SHP77 (cell line): Measurements from ENCODE around the gene SYTL2.
"Not testable (repeated sequence)": the region's sequence is repeated elsewhere in the genome, so short reads cannot be mapped to it uniquely, and the experiment has no call there.

Source experiments
- DNase-seq, 2 experiments: peaks; one replicate each; lab custom pipeline; 2025; lab: John Stamatoyannopoulos, UW

The SYTL2 gene, protein sequence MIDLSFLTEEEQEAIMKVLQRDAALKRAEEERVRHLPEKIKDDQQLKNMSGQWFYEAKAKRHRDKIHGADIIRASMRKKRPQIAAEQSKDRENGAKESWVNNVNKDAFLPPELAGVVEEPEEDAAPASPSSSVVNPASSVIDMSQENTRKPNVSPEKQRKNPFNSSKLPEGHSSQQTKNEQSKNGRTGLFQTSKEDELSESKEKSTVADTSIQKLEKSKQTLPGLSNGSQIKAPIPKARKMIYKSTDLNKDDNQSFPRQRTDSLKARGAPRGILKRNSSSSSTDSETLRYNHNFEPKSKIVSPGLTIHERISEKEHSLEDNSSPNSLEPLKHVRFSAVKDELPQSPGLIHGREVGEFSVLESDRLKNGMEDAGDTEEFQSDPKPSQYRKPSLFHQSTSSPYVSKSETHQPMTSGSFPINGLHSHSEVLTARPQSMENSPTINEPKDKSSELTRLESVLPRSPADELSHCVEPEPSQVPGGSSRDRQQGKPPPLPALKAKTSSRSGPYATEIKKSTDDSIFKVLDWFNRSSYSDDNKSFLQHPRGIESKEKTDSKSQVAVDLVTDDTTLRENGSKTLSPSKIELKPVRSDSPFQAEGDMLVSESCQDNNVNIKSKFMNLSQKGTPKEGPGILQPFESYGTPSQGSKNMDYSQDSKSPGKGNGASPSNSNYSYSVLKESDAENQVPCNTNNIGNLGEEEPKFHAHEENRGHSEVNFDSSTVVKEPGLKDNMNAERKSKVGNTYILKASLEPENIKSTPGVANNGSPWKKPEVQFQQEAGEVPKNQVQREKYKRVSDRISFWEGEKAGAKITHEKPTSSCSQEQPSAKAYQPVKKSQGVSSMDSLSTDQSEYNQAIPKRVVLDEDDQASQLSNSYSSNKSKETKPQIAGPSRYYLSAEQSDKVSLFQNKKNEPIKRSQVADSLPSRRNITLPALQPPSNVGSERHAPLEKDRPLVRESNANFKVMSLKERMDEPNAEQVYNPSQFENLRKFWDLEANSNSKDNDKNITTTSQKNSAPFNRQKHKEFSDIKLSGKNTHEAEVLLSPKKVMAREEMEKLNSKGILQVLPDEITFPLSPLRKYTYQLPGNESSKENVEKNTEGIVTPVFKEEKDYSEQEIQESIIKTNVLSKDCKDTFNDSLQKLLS (N-terminal part only)

DNA sequence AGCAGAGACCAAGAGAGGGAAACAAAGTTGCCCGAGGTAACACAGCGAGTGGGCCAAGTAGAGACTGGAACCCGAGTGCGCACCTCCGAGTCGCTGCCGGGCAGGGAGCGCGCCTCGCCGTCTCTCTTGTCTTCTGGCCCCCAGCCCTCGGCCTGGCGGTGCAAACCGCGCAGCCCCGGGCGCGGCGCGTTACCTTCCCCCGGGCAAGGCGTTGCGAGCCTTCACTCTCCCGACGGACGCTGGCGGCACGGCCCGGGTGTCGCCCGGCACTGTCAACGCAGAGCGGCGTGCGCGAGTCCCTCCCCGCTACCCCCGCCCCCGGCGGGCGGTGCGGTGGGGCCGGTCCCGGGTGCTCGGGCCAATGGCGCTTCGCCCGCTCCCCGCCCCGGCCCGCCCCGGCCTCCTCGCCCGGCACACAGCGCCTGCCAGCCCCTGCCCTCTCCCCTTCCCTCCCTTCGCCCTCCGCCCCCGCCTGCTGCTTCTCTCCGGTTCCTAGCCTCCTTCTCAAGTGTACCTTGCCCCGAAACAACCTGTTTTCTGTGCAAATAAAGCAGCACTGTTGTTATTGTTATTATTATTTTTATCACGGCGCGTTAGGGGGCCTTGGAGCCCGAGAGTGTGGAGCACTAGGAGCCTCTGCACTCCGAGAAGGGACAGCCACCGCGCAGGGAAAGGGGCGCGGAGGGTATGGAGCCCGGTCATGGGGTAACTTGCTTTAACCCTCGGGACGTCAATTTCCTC is at the start of gene SYTL2:
TSS of gene SYTL2 (minus strand) at position 271 of the 741 bp plus-strand sequence. CDS start 53,416 bp downstream, outside the sequence.
- DNase-seq: peak; percentile 19 to 65

DNA sequence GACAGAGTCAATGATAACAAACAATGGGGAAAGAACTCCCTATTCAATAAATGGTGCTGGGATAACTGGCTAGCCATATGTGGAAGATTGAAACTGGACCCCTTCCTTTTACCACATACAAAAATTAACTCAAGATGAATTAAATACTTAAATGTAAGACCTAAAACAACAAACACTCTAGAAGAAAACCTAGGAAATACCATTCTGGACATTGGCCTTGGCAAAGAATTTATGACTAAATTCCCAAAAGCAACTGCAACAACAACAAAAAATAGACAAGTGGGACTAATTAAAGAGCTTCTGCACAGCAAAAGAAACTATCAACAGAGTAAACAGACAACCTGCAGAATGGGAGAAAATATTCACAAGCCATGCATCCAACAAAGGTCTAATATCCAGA is 48.6 kb upstream of the SYTL2 start:
- not testable (repeated sequence) for DNase-seq

DNA sequence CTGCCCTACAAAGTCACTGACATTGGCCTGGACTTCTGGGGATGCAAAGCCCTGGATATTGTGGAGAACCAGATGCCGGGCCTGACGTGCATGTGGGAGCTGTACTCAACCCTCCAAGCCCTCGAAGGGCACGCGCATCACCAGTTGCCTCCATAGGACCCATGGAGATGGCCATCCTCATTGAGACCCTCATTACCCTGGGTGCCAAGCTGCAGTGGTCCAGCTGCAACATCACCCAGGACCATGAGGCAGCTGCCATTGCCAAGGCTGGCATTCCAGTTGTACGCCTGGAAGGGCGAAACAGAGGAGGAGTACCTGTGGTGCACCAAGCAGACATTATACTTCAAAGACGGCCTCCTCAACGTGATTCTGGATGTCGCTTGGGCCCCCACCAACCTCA is 46.2 kb upstream of the SYTL2 start:
- no peak for DNase-seq

DNA sequence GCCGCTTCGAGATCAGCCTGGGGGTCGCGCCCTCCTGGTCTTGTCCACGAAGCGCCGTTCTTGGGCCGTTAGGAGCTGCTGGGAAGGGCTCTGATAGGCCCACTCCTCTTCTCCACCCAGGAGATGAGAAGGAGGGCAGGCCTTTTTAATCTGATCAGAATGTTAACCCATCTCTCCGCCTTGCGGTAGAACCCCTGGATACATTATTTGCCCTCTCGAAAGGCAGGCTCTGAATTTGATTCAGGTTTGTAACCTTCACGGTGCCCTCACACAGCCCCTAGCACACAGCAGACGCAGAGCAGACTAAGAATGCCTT is 44.4 kb upstream of the SYTL2 start, which contains the start of gene CCDC83:
TSS of gene CCDC83 (plus strand) at position 43 of the 316 bp plus-strand sequence. CDS start 9,741 bp downstream, outside the sequence.
- no peak for DNase-seq

DNA sequence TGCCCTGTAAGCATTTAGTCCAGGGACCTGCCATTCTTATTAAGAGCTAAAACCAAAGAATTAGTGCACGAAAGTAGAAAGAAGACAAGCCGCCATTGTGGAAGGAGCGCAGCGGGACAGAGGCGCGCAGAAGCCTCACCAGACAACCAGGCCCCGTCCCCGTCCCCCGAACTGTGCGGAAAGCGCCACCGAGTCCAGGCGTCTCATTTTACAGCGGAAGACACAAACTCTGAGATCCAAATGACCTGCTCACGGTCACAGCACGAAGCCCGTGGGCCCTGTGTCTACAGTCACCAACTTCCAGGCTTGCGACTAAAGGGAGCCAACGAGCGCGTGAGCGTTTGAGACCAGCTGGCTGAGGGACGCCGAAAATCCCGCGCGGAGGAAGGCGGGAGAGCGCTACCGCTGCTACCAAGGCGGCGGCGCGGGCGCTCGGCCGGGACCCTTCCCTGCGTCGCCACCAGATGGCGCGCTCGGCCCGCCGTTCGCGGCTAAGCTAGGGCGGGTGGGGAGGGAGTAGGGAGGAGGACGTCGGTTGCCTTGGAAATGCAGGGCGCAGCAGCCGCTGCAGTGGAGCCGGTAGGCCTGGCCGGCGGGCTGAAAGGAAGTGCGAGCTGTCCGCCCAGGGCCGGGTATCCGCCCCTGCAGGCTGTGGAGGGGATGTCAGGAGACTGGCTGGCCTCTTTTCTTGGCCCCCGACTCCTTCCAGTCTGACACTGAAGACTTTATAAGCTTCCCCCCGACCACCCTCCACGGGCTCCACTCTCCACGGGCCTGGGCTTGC is 43.8 kb upstream of the SYTL2 start:
- DNase-seq: peak; percentile 90 to 97

DNA sequence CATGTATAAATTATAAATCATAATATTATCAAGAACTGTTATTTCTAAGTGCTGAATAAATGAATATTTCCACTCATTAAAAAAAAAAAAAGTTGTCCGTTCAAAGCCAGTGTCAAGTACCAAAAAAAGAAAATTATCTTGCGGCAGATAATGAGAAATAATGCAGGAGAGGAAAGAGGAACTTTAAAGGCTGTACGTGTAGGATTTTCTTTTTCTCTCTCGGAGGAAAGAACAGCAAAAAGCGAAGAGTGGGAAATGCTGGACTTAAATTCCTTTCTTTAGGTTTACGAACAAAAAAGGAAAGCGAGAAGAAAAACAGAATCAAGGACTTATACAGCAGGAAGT is 43.2 kb upstream of the SYTL2 start:
- DNase-seq: no peak

DNA sequence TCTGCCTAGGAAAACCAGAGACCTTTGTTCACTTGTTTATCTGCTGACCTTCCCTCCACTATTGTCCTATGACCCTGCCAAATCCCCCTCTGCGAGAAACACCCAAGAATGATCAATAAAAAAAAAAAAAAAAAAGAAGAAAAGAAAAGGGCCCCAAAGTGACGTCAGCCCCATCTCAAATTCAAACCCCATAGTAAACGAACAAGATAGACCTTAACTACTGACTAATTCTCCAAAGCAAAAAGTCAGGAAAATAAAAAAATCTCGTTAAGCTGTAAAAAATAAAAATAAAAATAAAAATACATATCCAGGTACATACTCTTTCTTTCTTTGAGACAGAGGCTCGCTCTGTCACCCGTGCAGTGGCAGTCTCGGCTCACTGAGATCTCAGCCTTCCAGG is 42.6 kb upstream of the SYTL2 start:
- not testable (repeated sequence) for DNase-seq

DNA sequence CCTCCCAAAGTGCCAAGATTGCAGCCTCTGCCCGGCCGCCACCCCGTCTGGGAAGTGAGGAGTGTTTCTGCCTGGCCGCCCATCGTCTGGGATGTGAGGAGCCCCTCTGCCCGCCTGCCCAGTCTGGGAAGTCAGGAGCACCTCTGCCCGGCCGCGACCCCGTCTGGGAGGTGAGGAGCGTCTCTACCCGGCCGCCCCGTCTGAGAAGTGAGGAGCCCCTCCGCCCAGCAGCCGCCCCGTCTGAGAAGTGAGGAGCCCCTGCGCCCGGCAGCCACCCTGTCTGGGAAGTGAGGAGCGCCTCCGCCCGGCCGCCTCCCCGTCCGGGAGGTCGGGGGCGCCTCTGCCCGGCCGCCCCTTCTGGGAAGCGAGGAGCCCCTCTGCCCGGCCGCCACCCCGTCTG is 41.8 kb upstream of the SYTL2 start:
- DNase-seq: not testable (repeated sequence)

DNA sequence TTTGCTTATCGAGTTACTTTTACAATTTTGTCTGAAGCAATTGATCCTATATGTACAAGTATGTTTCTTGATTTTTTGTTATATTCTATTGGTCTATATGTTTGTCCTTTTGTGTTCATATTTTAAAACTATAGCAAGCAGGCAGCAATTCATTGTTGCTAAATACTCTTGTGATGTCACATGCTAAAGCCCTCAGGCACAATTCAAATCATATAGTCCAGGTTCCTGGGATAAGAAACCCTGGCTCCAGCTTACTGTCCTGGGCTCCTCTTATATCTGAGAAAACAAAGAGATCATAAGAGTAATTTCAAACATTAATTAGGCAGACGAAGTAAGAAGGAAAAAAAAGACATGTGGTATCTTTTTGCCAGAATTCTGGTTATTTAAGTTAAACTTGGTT is 37.6 kb upstream of the SYTL2 start:
- DNase-seq: no peak

DNA sequence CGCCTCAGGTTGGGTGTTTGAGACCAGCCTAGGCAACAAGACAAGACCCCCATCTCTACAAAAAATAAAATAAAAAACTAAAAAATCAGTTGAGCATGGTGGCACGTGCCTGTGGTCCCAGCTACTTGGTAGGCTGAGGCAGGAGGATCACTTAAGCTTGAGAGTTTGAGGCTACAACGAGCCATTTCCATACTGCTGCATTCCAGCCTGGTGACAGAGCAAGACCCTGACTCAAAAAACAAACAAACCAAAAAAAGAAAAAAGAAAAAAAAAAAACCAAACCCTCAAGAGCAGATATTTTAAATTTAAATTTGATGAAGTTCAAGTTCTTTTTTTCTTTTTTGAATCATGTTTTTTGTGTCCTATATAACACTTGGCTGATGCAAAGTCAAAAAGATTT is 37.1 kb upstream of the SYTL2 start:
- no peak for DNase-seq

DNA sequence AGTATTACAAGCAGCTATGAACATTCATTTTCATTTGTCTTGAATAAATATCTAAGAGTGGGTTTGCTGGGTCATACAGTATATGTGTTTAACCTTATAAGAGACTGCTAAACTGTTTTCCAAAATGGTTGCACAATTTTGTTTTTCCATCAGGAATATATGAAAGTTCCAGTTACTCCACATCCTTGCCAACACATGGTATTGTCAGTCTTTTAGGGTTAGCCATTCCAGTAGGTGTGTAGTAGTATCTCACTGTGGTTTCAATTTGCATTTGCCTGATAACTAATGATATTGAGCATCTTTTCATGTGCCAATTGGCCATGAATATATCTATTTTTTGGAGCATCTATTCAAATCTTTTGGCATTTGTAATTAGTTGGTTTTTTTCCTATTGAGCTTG is 36.5 kb upstream of the SYTL2 start:
- DNase-seq: no peak

DNA sequence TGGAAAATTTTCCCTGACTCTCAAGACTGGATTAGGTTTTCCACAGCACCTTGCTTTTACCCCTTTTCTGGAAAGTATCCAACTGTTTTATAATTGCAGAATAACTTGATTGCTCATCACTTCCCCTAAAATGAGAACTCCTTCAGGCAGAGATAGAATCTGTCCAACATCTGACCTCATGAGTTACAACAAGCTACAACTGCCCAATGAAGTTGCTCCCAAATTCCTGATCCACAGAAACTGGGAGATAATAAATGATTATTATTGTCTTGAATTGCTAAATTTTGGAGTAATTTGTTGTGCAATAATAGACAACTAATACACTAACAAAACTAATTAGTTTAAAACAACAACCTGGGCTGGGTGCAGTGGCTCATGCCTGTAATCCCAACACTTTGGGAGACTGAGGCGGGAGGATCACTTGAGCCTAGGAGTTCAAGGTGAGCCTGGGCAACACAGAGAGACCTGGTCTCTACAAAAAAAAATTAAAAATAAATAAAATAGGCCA is 34.2 kb upstream of the SYTL2 start:
- DNase-seq: no peak

DNA sequence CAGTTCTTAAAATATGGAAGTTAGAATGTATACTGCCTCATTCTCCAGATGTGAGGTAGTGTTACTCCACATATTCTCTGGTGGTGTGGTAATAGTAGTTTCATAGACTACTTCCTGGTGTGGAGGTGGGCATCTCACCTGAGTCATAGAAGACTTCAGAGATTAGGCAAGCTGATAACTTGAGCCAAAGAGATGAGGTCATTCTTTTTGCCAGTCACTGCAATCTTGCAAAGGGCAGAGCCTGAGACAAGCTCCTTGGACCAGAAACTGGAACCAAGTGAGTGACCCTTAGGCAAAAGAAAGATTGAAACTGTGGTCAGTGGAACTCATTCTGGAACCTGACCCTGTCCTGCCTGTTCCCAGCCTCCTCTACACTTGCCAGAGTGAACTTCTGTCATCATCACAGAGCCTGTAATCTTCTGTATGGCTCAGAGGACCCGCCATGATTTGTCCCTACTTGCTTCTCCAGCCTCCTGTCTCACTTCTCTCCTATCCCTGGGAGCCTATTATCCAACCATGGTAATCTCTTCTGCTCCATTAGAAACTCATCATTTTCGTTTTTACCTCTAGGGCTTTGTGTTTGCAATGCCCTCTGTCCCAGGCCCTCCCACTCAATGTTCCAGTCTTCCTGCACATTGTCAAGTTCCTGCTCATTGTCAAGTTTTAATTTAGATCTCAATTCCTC is 33.6 kb upstream of the SYTL2 start:
- DNase-seq: no peak

DNA sequence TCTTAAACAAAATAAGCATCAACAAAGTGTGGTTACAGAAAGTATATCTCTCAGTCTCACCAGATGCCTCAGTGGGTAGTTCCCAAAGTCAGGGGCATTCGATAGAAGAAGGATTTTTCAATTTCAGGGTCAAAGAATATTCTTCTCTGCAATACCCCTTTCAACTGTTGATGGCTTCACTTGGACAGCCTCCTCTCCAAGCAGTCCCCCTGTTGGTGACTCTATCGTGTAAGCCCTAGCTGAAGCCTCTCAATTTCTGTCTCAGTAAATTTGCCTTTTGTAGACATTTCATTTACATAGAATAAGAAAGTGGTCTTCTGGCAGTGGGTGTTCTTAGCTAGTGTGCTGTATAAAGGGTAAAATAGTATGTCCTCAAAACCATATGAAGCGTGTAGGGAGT is 33.0 kb upstream of the SYTL2 start:
- DNase-seq: no peak

DNA sequence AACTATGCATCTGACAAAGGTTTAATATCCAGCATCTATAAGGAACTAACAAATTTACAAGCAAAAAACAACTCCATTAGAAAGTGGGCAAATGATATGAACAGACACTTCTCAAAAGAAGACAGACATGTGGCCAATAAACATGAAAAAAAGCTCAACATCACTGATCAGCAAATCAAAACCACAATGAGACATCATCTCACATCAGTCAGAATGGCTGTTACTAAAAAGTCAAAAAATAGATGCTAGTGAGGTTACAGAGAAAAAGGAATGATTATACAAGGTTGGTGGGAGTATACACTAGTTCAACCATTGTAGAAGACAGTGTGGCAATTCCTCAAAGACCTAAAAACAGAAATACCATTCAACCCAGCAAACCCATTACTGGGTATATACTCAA is 30.0 kb upstream of the SYTL2 start:
- DNase-seq: not testable (repeated sequence)

DNA sequence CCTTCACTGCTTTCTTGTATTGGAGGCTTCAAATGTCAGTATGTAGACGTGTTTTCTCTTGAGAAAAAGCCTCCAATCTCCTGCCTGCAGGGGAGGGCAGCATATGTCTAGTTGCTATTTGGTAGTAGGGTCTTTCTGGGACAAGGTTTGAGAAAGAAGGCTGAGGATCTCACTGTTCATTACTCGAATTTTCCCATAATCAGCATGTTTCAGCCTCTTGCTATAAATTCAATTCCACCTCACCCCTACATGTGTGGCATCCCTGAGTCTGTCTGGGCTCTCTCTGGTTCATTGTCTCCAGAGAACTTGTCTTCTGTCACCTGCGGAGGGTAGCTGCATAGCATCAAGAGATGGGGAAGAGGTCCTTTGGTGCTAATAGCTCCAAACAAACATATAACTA is 24.8 kb upstream of the SYTL2 start:
- DNase-seq: no peak

DNA sequence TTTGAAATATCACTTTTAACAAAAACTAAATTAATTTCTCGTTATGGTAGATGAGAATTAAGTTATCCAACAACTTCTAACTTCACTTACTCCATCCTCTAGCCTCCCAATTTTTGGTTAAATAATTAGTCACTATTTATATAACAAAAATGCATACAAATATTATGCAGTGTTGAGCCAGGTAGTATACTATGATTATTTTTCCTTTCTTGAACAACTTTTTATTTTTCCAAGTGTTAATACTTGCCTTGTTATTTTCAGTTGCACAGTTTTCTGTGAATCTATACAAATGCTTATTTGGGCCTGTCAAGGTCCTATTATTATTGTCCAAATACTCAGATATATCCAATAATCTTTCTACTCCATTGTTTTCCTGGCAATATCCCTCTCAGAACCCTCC is 24.3 kb upstream of the SYTL2 start:
- DNase-seq: no peak

DNA sequence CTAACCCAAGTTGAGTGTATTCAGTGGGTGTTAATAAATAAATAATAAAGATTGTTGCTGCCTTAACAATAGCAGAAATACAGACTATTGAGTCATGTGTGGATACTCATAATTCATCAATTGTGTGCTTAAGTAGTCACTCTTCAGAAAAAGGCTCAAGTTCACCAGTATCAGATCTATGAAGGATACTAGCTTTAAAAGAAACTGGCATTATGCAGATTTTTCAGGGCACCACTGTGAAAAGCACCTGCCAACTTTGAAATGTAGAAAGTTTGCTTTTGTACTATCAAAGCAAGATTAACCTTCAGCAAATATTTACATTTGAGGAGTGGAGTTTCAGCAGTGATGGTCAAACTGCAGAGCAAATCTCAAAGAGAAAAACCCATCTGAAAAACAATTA is 20.1 kb upstream of the SYTL2 start:
- no peak for DNase-seq

DNA sequence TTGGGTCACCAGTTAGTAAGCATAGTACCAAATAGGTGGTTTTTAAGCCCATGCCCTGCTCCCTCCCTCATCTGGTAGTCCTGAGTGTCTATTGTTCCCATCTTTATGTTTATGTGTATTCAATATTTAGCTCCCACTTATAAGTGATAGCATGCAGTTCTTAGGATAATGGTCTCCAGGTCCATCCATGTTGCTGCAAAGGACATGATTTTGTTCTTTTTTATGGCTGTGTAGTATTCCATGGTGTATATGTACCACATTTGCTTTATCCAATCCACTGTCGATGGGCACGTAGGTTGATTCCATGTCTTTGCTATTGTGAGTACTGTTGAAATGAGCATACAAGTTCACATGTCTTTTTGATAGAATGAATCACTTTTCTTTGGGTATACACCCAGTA is 18.2 kb upstream of the SYTL2 start:
- no peak for DNase-seq

DNA sequence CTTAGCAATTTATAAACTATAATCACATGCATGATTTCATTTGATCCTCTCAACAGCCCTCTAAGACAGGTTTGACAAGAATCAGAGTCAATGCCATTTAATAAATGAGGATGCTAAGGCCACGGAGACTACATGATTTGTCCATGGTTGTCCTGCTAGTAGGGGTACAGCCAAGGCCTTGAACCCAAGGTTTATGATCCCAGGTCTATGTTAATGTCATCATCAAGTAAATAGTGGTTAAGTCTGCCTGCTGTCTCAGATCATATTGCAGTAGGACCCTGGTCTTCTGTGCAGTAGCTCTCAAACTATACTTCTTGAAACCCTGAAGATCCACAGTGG is 17.7 kb upstream of the SYTL2 start:
- no peak for DNase-seq
